DOHH2 (cell line): ENCODE data around the gene FAM180A.

ENCODE experiments used
- CTCF ChIP-seq: fragments of 200-600 bp; sonication (generic); IDR thresholded peaks from one replicate; pipeline ENCODE4 v1.5.1; 2014; ENCODE audit warnings: antibody characterized with exemption, mild to moderate bottlenecking, low read depth, low read length; ENCODE audit not compliant: poor library complexity, severe bottlenecking
- EZH2phosphoT487 ChIP-seq: fragments of 200-600 bp; sonication (generic); IDR thresholded peaks from 2 replicates; pipeline ENCODE4 v1.6.1; 2017; ENCODE audit warnings: borderline replicate concordance, mild to moderate bottlenecking, antibody characterized with exemption, low read length, moderate library complexity, mixed read lengths

DNA sequence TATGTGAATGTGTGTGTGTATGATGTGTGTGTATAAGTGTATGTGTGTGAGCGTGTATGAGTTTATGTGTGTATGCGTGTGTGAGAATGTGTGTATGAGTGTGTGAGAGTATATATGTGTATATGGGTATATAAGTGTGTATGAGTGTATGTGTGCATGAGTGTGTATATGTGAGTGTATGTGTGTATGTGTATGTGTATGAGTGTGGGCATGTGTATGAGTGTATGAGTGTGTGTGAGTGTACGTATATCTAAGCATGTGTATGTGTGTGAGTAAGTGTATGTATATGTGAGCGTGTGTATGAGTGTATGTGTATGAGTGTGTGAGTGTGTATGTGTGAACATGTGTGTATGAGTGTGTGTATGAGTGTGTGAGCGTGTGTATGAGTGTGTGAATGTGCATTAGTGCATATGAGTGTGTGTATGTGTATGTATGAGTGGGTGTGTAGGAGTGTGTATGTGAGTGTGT lies 33.5 kb downstream of the FAM180A start:
- TF ChIP-seq CTCF: no peak
- TF ChIP-seq EZH2phosphoT487: no peak
